Fibroblast of villous mesenchyme (primary cell): ENCODE measurements around the gene GLUD2. TPM values are rescaled to one million over a fixed set of nuclear protein-coding genes. Genes with fewer than 3 reads are reported as not detected.

Experiments used
- DNase-seq: peaks from one replicate; pipeline ENCODE4 v3.0.0-alpha.2; 2010; ENCODE audit warnings: low read depth
- H3K4me3 ChIP-seq: 2 replicates; pipeline ENCODE4 v1.5.1; 2011; ENCODE audit warnings: low read depth, mild to moderate bottlenecking, low read length
- total RNA-seq: library from RNA; depleted of rRNA; stranded (reverse); fragments of >200 nt; gene quantifications from 2 replicates; pipeline ENCODE4 v1.2.3, GENCODE V29; 2012
- TF ChIP-seq, protein P1 (sequence below): IDR thresholded peaks from 2 replicates; pipeline ENCODE4 v1.5.1; 2012; ENCODE audit warnings: low read depth, mild to moderate bottlenecking, low read length; ENCODE audit not compliant: insufficient read depth

Gene GLUD2
- total RNA-seq, 1 donor, result 3.5 TPM

DNA sequence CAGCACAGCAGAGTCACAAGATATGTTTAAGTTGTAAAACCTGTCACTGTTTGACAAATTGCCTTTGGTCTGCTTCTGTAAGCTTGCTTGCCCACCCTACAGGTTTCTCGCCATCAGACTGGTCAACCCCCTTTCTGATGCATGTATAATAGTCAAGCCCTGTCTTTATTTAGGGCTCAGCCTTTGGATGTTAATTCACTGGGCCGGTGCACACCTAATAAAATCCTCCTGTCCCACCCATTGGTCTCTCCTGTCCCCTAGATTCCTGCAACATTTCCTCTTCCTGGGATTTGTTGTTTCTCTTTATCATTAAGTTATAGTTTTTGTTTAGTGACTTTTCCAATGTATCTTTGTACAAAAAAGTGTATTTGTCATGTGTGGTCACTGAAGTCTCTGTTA is 38.2 kb downstream of the GLUD2 start:
- DNase-seq, result no peak
- TF ChIP-seq, protein P1, sequence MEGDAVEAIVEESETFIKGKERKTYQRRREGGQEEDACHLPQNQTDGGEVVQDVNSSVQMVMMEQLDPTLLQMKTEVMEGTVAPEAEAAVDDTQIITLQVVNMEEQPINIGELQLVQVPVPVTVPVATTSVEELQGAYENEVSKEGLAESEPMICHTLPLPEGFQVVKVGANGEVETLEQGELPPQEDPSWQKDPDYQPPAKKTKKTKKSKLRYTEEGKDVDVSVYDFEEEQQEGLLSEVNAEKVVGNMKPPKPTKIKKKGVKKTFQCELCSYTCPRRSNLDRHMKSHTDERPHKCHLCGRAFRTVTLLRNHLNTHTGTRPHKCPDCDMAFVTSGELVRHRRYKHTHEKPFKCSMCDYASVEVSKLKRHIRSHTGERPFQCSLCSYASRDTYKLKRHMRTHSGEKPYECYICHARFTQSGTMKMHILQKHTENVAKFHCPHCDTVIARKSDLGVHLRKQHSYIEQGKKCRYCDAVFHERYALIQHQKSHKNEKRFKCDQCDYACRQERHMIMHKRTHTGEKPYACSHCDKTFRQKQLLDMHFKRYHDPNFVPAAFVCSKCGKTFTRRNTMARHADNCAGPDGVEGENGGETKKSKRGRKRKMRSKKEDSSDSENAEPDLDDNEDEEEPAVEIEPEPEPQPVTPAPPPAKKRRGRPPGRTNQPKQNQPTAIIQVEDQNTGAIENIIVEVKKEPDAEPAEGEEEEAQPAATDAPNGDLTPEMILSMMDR, result no peak
- no peak overlapping the region for H3K4me3 ChIP-seq

DNA sequence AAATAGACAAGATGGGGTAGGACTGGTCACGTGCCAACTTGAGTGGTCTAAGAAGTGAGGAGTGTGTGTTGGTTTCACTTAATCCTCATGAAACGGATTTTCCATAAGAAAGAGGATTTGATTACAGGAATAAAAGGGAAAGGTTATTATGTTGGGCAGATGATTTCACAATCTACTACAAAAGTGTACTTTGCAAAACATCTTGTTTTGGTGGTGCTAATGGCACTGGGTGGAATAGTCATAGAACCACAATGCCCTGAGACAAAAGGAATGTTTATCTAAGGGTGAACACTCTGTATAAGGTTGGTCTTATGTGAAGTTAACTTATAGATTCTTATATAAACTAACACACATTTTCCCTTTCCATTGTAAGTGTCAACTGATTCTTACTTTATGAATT is 45.6 kb downstream of the GLUD2 start:
- no peak overlapping the region for H3K4me3 ChIP-seq
- DNase-seq, result no peak
- TF ChIP-seq, protein P1, result no peak

Other genes with a start within 250 kb of the GLUD2 start
- not detected in 2 replicates for gene CT47B1, start 171.7 kb upstream of the GLUD2 start, total RNA-seq
- gene CT47A11, start 110.5 kb upstream of the GLUD2 start, total RNA-seq, result not detected in 2 replicates
- not detected in 2 replicates for gene CT47A10, start 105.6 kb upstream of the GLUD2 start, total RNA-seq
- gene CT47A9, start 100.7 kb upstream of the GLUD2 start, total RNA-seq, result not detected in 2 replicates
- gene CT47A8, start 95.9 kb upstream of the GLUD2 start, total RNA-seq, result not detected in 2 replicates
- gene CT47A7, start 91.0 kb upstream of the GLUD2 start, total RNA-seq, result not detected in 2 replicates
- gene CT47A6, start 86.1 kb upstream of the GLUD2 start, total RNA-seq, result not detected in 2 replicates
- not detected in 2 replicates for gene CT47A5, start 81.3 kb upstream of the GLUD2 start, total RNA-seq
- not detected in 2 replicates for gene CT47A4, start 76.4 kb upstream of the GLUD2 start, total RNA-seq
- gene CT47A3, start 71.5 kb upstream of the GLUD2 start, total RNA-seq, result not detected in 2 replicates
- not detected in 2 replicates for gene CT47A2, start 66.7 kb upstream of the GLUD2 start, total RNA-seq
- not detected in 2 replicates for gene CT47A1, start 61.9 kb upstream of the GLUD2 start, total RNA-seq